NT2/D1 (cell line): ENCODE measurements around the gene CELSR1.

Source experiments
- YY1 ChIP-seq: IDR thresholded peaks from 2 replicates; pipeline ENCODE4 v1.6.1; 2011; ENCODE audit not compliant: insufficient read length, insufficient read depth
- ZNF274 ChIP-seq: IDR thresholded peaks from 2 replicates; pipeline ENCODE4 v1.6.1; 2011; ENCODE audit warnings: mild to moderate bottlenecking, low read depth, low read length

DNA sequence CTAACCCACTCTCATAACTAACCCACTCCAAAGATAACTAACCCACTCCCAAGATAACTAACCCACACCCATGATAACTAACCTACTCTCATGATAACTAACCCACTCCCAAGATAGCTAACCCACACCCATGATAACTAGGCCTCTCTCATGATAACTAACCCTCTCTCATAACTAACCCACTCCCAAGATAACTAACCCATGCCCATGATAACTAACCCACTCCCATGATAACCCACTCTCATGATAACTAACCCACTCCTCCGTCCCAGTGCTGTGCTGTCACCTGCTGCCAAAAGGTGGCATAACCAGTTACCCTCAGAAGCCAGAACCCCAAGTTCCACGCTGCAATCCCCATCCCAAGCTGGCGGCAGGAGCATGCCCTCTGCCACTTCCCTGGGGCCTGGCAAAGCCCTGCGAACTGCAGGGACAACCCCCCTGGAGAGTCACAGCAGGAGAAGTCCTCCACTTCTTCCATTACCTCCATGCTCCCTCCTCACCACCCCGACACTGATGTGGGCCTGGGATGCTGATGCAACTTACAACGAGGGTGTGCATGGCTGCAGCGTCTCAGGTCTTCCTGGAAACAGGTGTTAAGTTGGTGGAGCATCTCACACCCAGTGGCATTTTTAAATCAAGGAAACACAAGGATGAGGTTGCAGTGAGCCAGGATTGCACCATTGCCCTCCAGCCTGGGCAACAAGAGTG is 30.8 kb upstream of the CELSR1 start:
- no peak for TF ChIP-seq YY1
- TF ChIP-seq ZNF274, result no peak
